Glutamatergic neuron (in vitro differentiated cells): ENCODE results near the gene PLPPR1. TPM values are rescaled to one million over a fixed set of nuclear protein-coding genes. Genes with fewer than 3 reads are reported as not detected.

Experiments
- DNase-seq: peaks from one replicate; pipeline ENCODE4 v3.0.0; 2022
- H3K27ac Mint-ChIP-seq: one replicate; pipeline ENCODE4 v1.8.0; 2020; ENCODE audit warnings: mild to moderate bottlenecking, mixed read lengths, inconsistent platforms; ENCODE audit not compliant: unreplicated experiment
- H3K27me3 Mint-ChIP-seq: one replicate; pipeline ENCODE4 v1.8.0; 2020; ENCODE audit warnings: mild to moderate bottlenecking, moderate library complexity, mixed read lengths, inconsistent platforms; ENCODE audit not compliant: unreplicated experiment
- H3K36me3 Mint-ChIP-seq: one replicate; pipeline ENCODE4 v1.8.0; 2020; ENCODE audit warnings: mild to moderate bottlenecking, mixed read lengths, inconsistent platforms; ENCODE audit not compliant: unreplicated experiment
- H3K4me1 Mint-ChIP-seq: one replicate; pipeline ENCODE4 v1.8.0; 2020; ENCODE audit warnings: mild to moderate bottlenecking, low read depth, mixed read lengths, inconsistent platforms; ENCODE audit not compliant: unreplicated experiment
- H3K4me3 Mint-ChIP-seq: one replicate; pipeline ENCODE4 v1.8.0; 2020; ENCODE audit warnings: mild to moderate bottlenecking, mixed read lengths, inconsistent platforms; ENCODE audit not compliant: unreplicated experiment
- H3K9me3 Mint-ChIP-seq: one replicate; pipeline ENCODE4 v1.8.0; 2020; ENCODE audit warnings: mild to moderate bottlenecking, moderate library complexity, mixed read lengths, inconsistent platforms; ENCODE audit not compliant: unreplicated experiment
- total RNA-seq: library from RNA; stranded (reverse); fragmentation: NEBNext Ultra II Directional; extraction: Animal tissue kit (Norgen Biotek cat#: 25700); gene quantifications from one replicate; pipeline ENCODE4 v1.2.1, GENCODE V29; 2021; ENCODE audit not compliant: unreplicated experiment
- TF ChIP-seq, protein P1 (sequence below): fragments of 200-600 bp; sonication (generic); IDR thresholded peaks from one replicate; pipeline ENCODE4 v1.5.0; 2021; ENCODE audit not compliant: partially characterized antibody, unreplicated experiment

PLPPR1 gene
- total RNA-seq, 1 donor from 2014 or later, result 7.4 TPM

DNA sequence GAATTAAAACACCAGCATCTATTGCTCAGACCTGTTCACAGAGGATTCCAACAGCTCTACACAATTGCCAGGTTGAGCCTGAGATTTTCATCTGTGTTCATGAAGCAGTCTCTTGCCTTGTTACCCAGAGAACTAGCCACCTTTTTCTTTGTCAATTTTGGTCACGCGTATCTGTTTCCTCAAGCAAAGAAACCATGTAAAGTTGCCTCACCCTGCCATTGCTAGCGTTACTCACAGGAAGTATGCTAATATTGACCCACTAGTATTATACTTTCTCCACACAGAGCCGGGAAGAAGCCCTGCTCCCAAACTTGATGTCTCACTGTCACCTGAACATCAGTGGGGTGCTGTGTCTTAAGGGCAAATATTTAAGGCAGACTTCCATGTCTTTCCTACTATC lies 168.5 kb downstream of the PLPPR1 start:
- no peaks in the 10 kb centered on the region for H3K4me1 Mint-ChIP-seq
- no peak overlapping the region for H3K4me3 Mint-ChIP-seq
- H3K27me3 Mint-ChIP-seq, result no peaks in the 10 kb centered on the region
- H3K27ac Mint-ChIP-seq, result no peak overlapping the region
- no peak for DNase-seq
- TF ChIP-seq, protein P1, sequence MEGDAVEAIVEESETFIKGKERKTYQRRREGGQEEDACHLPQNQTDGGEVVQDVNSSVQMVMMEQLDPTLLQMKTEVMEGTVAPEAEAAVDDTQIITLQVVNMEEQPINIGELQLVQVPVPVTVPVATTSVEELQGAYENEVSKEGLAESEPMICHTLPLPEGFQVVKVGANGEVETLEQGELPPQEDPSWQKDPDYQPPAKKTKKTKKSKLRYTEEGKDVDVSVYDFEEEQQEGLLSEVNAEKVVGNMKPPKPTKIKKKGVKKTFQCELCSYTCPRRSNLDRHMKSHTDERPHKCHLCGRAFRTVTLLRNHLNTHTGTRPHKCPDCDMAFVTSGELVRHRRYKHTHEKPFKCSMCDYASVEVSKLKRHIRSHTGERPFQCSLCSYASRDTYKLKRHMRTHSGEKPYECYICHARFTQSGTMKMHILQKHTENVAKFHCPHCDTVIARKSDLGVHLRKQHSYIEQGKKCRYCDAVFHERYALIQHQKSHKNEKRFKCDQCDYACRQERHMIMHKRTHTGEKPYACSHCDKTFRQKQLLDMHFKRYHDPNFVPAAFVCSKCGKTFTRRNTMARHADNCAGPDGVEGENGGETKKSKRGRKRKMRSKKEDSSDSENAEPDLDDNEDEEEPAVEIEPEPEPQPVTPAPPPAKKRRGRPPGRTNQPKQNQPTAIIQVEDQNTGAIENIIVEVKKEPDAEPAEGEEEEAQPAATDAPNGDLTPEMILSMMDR, result no peak
- no peaks in the 10 kb centered on the region for H3K9me3 Mint-ChIP-seq
- no peaks in the 10 kb centered on the region for H3K36me3 Mint-ChIP-seq

DNA sequence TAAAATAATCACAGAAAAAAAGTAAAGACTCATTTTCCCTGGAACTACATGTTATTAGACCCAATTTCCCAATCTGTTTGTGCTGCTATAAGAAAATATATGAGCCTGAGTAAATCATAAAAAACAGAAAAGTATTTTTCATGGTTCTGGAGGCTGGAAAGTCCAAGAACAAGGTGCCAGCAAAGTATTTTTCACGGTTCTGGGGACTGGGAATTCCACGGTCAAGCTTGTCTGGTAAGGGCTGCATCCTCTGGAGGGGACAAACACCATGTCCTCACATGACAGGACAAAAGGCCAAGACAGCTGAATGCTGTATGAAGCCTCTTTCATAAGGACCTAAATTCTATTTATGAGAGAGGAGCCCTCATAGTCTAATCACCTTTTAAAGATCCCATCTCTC lies 172.3 kb downstream of the PLPPR1 start:
- no peak overlapping the region for H3K27ac Mint-ChIP-seq
- no peaks in the 10 kb centered on the region for H3K27me3 Mint-ChIP-seq
- no peak for DNase-seq
- no peak overlapping the region for H3K4me3 Mint-ChIP-seq
- TF ChIP-seq, protein P1, result no peak
- no peaks in the 10 kb centered on the region for H3K36me3 Mint-ChIP-seq
- no peaks in the 10 kb centered on the region for H3K4me1 Mint-ChIP-seq
- H3K9me3 Mint-ChIP-seq, result no peaks in the 10 kb centered on the region

DNA sequence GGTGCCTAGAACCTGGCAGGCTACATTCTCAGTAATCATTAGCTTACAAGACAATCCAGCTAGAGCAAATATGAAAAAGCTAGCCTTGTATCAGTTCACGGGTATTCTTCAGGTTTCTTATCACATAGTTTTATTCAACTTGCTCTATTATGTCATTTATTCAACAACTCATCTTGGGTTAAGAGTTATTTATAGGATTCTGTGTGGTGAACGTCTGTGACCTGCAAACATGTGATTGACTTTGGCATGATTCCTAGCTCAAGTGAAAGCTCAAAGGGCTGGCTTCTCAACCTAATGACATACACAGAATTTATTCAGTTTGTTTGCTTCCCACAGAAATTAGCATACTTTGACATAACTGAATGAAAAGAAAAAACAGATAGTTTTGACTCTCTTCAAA lies 173.1 kb downstream of the PLPPR1 start:
- no peaks in the 10 kb centered on the region for H3K27me3 Mint-ChIP-seq
- H3K27ac Mint-ChIP-seq, result no peak overlapping the region
- no peaks in the 10 kb centered on the region for H3K36me3 Mint-ChIP-seq
- TF ChIP-seq, protein P1, result no peak
- no peak for DNase-seq
- no peaks in the 10 kb centered on the region for H3K9me3 Mint-ChIP-seq
- H3K4me3 Mint-ChIP-seq, result no peak overlapping the region
- no peaks in the 10 kb centered on the region for H3K4me1 Mint-ChIP-seq

DNA sequence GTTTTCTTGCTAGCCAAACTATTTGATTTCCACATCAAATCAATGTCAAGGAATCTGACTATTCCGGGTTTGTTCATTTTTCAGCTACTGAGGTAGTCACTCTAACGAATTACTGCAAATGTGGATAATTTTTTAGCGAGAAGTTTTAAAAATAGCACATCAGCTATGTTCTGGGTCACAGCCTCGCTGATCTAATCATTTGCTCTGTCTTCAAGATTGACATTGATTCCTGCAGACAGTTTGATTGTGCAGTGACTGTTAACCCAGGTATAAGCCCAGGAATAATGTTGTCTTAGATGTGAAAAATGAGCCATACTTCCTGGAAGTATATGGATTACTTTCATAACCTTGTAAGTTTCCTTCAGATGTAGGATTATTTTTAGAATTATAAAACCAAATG lies 181.1 kb downstream of the PLPPR1 start:
- Mint-ChIP-seq H3K9me3 (no peaks in the 10 kb centered on the region), H3K27me3 (no peaks in the 10 kb centered on the region), H3K27ac (no peak overlapping the region), H3K4me3 (no peak overlapping the region), H3K4me1 (no peaks in the 10 kb centered on the region), H3K36me3 (no peaks in the 10 kb centered on the region)
- no peak for DNase-seq
- TF ChIP-seq, protein P1, result no peak

DNA sequence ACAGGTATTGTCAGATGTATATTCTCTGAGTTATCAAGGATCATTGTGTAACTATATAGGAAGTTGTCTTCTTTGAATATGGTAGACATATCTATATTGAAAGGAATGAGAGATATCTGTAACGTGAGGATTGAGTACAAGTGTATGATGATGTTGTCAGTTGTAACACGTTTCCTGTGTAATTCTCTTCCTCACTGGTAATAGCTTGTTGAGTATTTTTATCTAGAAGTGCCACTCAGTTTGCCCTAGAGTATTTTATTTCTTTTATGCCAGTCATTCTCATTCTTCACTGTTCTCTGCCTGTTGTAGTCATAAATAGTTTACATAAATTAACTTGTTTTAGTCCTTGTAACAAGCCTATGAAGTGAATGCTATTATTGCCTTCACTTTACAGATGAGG lies 184.1 kb downstream of the PLPPR1 start:
- H3K4me1 Mint-ChIP-seq, result no peaks in the 10 kb centered on the region
- H3K27ac Mint-ChIP-seq, result no peak overlapping the region
- H3K36me3 Mint-ChIP-seq, result no peaks in the 10 kb centered on the region
- no peaks in the 10 kb centered on the region for H3K27me3 Mint-ChIP-seq
- no peak for DNase-seq
- no peak overlapping the region for H3K4me3 Mint-ChIP-seq
- TF ChIP-seq, protein P1, result no peak
- H3K9me3 Mint-ChIP-seq, result no peaks in the 10 kb centered on the region
